SK-N-SH (cell line): ENCODE measurements around the gene CELSR1.

Experiments used
- FOSL2 ChIP-seq: IDR thresholded peaks from 2 replicates; pipeline ENCODE4 v1.4.0; 2012; ENCODE audit warnings: low read depth, mild to moderate bottlenecking, moderate library complexity, borderline replicate concordance
- FOXJ3 ChIP-seq: sonication (generic); formaldehyde crosslinking; IDR thresholded peaks from 2 replicates; pipeline ENCODE4 v1.5.1; 2020; ENCODE audit warnings: mild to moderate bottlenecking, missing genetic modification reagents
- FOXM1 ChIP-seq: IDR thresholded peaks from 2 replicates; pipeline ENCODE4 v1.4.0; 2012; ENCODE audit warnings: low read depth, mild to moderate bottlenecking
- IRF3 ChIP-seq: fragments of 150-350 bp; IDR thresholded peaks from 2 replicates; pipeline ENCODE4 v1.6.1; 2016; ENCODE audit warnings: mild to moderate bottlenecking, low read depth, low read length
- NRF1 ChIP-seq: IDR thresholded peaks from 2 replicates; pipeline ENCODE4 v1.6.1; 2012; ENCODE audit warnings: low read depth, mild to moderate bottlenecking, low read length
- PBX3 ChIP-seq: IDR thresholded peaks from 2 replicates; pipeline ENCODE4; 2012
- POLR2AphosphoS5 ChIP-seq: IDR thresholded peaks from 2 replicates; pipeline ENCODE4 v1.6.1; 2012; ENCODE audit warnings: low read depth, low read length
- RXRA ChIP-seq: IDR thresholded peaks from 2 replicates; pipeline ENCODE4 v1.4.0; 2012; ENCODE audit warnings: low read depth, mild to moderate bottlenecking, borderline replicate concordance
- TCF12 ChIP-seq: IDR thresholded peaks from 2 replicates; pipeline ENCODE4 v1.4.0; 2012
- TEAD4 ChIP-seq: IDR thresholded peaks from 2 replicates; pipeline ENCODE4 v1.4.0; 2012; ENCODE audit warnings: mild to moderate bottlenecking, borderline replicate concordance; ENCODE audit not compliant: insufficient read depth
- YY1 ChIP-seq: IDR thresholded peaks from 2 replicates; pipeline ENCODE4 v1.4.0; 2012; ENCODE audit warnings: low read depth, mild to moderate bottlenecking
- TF ChIP-seq, protein P1 (sequence below): fragments of 200-600 bp; sonication (generic); IDR thresholded peaks from 2 replicates; pipeline ENCODE4 v1.6.1; 2017; ENCODE audit warnings: antibody characterized with exemption, mild to moderate bottlenecking, moderate library complexity
- TF ChIP-seq, protein P2 (sequence below): fragments of 150-350 bp; IDR thresholded peaks from 2 replicates; pipeline ENCODE4 v1.6.1; 2017; ENCODE audit warnings: antibody characterized with exemption, low read length, low read depth, borderline replicate concordance

GRCh38 chr22:46382524-46382923 is 154.9 kb downstream of the CELSR1 start:
- TF ChIP-seq, protein P1, sequence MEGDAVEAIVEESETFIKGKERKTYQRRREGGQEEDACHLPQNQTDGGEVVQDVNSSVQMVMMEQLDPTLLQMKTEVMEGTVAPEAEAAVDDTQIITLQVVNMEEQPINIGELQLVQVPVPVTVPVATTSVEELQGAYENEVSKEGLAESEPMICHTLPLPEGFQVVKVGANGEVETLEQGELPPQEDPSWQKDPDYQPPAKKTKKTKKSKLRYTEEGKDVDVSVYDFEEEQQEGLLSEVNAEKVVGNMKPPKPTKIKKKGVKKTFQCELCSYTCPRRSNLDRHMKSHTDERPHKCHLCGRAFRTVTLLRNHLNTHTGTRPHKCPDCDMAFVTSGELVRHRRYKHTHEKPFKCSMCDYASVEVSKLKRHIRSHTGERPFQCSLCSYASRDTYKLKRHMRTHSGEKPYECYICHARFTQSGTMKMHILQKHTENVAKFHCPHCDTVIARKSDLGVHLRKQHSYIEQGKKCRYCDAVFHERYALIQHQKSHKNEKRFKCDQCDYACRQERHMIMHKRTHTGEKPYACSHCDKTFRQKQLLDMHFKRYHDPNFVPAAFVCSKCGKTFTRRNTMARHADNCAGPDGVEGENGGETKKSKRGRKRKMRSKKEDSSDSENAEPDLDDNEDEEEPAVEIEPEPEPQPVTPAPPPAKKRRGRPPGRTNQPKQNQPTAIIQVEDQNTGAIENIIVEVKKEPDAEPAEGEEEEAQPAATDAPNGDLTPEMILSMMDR, result no peak
- no peak for TF ChIP-seq POLR2AphosphoS5
- TF ChIP-seq NRF1, result no peak
- TF ChIP-seq YY1, result no peak
- TF ChIP-seq, protein P2, sequence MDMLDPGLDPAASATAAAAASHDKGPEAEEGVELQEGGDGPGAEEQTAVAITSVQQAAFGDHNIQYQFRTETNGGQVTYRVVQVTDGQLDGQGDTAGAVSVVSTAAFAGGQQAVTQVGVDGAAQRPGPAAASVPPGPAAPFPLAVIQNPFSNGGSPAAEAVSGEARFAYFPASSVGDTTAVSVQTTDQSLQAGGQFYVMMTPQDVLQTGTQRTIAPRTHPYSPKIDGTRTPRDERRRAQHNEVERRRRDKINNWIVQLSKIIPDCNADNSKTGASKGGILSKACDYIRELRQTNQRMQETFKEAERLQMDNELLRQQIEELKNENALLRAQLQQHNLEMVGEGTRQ, result no peak
- TF ChIP-seq FOSL2, result no peak
- TF ChIP-seq IRF3, result no peak
- TF ChIP-seq TEAD4, result no peak
- TF ChIP-seq RXRA, result no peak
- no peak for TF ChIP-seq TCF12
- no peak for TF ChIP-seq PBX3
- no peak for TF ChIP-seq FOXM1
- no peak for TF ChIP-seq FOXJ3
